ENCODE results near the gene KDM7A.

DNA sequence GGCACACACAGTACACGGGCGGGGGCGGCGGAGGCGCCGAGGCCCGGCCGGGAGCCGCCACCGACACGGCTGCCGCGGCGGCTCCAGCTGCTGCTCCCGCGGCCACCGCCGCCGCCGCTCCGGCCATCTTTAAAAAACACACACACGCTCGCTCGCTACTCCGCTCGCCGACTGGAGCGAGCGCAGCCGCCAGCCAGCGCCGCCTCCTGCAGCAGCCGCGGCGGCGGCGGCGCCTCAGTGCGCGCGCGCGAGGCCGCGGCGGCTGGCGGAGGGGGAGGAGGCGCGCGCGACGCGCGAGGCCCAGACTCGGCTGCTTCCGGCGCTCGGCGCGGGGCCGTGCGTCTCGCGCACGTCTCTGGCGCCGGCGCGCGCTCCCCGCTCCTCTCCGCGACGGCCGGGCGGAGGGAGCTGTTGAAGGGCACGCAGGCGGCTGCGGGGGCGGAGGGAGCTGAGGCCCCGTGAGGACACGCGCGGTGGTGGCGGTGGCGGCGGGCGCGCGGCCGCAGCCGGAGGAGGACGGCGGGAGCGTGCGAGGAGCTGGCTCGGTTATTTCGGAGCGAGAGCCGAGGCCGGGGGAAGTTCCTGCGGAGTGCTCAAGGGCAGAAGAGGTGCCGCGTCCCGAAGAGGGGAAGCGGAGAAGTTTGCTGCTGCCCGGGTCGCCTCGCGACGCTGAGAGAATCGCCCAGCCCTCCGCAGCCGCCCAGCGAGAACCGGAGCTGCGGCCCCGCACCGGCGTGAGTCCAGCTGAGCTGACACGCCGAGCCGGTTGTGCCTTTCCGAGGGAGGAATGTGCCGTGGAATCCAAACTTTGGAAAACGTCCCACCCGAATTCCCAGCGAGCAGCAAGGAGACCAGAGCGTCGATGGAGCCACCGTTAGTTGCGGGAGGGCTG is at the start of gene KDM7A:
- TF ChIP-seq, protein P1, sequence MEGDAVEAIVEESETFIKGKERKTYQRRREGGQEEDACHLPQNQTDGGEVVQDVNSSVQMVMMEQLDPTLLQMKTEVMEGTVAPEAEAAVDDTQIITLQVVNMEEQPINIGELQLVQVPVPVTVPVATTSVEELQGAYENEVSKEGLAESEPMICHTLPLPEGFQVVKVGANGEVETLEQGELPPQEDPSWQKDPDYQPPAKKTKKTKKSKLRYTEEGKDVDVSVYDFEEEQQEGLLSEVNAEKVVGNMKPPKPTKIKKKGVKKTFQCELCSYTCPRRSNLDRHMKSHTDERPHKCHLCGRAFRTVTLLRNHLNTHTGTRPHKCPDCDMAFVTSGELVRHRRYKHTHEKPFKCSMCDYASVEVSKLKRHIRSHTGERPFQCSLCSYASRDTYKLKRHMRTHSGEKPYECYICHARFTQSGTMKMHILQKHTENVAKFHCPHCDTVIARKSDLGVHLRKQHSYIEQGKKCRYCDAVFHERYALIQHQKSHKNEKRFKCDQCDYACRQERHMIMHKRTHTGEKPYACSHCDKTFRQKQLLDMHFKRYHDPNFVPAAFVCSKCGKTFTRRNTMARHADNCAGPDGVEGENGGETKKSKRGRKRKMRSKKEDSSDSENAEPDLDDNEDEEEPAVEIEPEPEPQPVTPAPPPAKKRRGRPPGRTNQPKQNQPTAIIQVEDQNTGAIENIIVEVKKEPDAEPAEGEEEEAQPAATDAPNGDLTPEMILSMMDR (IDR thresholded peaks at IDR 0.05; ENCODE audit: low read depth, low read length) = no peak
- TF ChIP-seq, protein P2, sequence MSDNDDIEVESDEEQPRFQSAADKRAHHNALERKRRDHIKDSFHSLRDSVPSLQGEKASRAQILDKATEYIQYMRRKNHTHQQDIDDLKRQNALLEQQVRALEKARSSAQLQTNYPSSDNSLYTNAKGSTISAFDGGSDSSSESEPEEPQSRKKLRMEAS (IDR thresholded peaks at IDR 0.05; ENCODE audit: low read depth, low read length) = peak; percentile 26

Measured in NB4 (cell line).